Activated naive CD4-positive, alpha-beta T cell treated with anti-CD3 and anti-CD28 coated beads, Interleukin-2, amount 50 U/mL, for 24 hours (primary cell): ENCODE measurements around the gene ALDH18A1.
A peak's percentile ranks its signal among the peaks of the same experiment; 100 is the strongest.

Source experiments
- H3K27ac Mint-ChIP-seq: one replicate; pipeline ENCODE4 v1.8.0; 2021; ENCODE audit warnings: mild to moderate bottlenecking, mixed read lengths
- H3K27me3 Mint-ChIP-seq: one replicate; pipeline ENCODE4 v1.8.0; 2021; ENCODE audit warnings: mixed read lengths
- H3K36me3 Mint-ChIP-seq: one replicate; pipeline ENCODE4 v1.8.0; 2021; ENCODE audit warnings: mixed read lengths
- H3K4me1 Mint-ChIP-seq: one replicate; pipeline ENCODE4 v1.8.0; 2021; ENCODE audit warnings: mixed read lengths
- H3K4me3 Mint-ChIP-seq: one replicate; pipeline ENCODE4 v1.8.0; 2021; ENCODE audit warnings: mild to moderate bottlenecking, mixed read lengths
- H3K9me3 Mint-ChIP-seq: one replicate; pipeline ENCODE4 v1.8.0; 2021; ENCODE audit warnings: mixed read lengths

The ALDH18A1 gene

DNA sequence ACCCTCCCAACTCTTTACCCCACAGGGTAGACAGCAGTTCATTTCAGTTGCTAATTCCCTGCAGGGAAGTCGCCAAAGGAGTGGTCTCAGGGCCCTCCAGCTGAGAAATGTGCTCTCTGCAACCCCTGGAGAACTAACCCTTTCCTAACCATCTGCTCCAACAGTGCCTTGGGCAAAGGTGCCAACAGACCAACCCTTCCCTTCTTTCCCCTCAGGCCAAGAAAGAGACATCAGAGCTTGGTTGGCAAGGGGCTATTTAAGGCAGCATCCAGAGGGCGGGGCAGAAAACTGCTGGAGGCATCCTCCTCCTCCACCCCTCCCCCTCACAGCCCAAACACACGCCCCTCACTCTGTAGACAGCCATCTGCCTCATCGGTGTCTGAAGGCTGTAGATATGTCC lies 97.0 kb downstream of the ALDH18A1 start:
- H3K4me1 Mint-ChIP-seq, result peaks cover 17% of the 10 kb centered on the region
- peak overlapping the region; percentile 89 for H3K4me3 Mint-ChIP-seq
- no peaks in the 10 kb centered on the region for H3K9me3 Mint-ChIP-seq
- no peaks in the 10 kb centered on the region for H3K36me3 Mint-ChIP-seq
- H3K27ac Mint-ChIP-seq, result no peak overlapping the region
- H3K27me3 Mint-ChIP-seq, result peaks cover 3% of the 10 kb centered on the region

- Mint-ChIP-seq H3K36me3 (no peaks in the 10 kb centered on the region), H3K4me3 (no peak overlapping the region), H3K9me3 (no peaks in the 10 kb centered on the region), H3K27me3 (peaks cover 3% of the 10 kb centered on the region), H3K4me1 (peaks cover 17% of the 10 kb centered on the region), H3K27ac (no peak overlapping the region)
Measured at GRCh38 chr10:95558593-95559320, 97.8 kb downstream of the ALDH18A1 start.

- H3K36me3 Mint-ChIP-seq, result no peaks in the 10 kb centered on the region
- H3K27me3 Mint-ChIP-seq, result peaks cover 3% of the 10 kb centered on the region
- H3K9me3 Mint-ChIP-seq, result no peaks in the 10 kb centered on the region
- H3K4me1 Mint-ChIP-seq, result peaks cover 17% of the 10 kb centered on the region
- H3K27ac Mint-ChIP-seq, result no peak overlapping the region
- no peak overlapping the region for H3K4me3 Mint-ChIP-seq
Measured at GRCh38 chr10:95556994-95557767, 99.3 kb downstream of the ALDH18A1 start.
